HUDEP-2 (cell line): Measurements from ENCODE around the gene ZFYVE28.

Experiments
- DNase-seq, 76 experiments: peaks; one replicate each; lab custom pipeline; 2025; ENCODE audit not compliant: unreplicated experiment in 76 of 76; lab: John Stamatoyannopoulos, UW

ZFYVE28 gene

DNA sequence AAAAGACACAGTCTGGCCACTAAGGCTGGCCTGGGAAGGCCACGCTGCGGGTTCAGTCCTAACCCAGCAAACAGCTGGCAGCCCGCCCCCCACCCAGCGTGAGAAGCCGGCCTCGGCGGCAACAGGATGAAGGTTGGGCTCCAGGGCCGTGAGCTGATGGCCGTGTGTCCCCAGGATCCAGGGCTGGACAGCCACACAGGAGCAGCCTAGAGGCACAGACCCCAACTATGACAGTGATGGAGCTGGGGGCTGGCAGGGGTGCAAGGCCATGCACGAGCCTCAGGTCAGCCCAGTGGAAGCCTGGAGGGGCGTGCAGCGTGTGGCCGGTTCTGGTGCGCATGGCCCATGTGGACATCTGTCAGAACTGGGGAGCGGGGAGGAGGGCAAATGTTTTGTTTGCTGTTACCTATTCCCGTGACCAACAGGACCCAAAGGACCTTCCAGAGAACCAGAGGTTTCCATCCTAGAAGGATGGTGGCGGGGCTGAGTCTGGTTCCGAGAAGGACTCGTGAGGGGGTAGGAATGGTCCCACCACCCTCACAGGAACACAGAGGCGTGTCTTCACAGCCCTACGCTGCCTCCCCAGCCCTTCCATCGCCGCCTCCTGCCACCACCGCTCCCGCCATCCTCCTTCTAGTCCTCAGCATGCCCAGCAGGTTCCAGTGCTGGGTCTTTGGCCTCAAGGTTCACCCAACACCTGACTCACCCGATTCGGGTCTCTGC lies 46.5 kb downstream of the ZFYVE28 start:
- DNase-seq = no peak

DNA sequence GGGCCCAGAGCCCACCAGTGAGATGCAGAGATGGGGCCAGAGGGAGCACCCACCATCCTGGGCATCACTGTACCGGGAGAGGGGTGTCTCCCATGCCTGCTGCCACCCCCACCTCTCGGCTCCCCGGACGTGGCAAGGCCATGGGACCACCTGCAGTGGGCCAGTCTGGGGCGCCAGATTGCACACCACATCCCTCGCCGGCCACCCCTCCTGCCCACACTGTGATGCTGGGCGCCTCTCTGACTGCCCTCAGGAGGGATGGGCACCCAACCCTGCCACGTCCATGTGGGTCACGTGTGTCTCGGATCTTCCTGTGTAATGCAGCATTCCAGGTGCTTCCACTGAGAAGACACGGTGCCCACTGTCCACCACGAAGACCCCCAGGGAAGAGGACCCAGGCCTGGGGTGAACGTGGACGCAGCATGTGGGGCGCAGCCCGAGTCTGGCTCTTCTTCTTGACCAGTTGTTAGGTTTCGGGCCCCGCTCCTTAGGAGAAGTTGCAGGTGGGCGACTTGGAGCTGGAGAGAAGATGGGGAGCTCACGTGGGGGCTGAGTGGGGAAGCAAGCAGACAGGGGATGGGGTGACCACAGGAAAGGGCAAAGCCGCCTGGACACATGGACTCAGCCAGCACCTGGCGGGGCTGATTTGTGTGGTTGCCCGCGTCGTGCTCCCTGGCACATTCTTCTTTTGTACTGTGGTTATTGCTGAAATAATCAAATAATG lies 47.7 kb downstream of the ZFYVE28 start:
- DNase-seq = no peak

DNA sequence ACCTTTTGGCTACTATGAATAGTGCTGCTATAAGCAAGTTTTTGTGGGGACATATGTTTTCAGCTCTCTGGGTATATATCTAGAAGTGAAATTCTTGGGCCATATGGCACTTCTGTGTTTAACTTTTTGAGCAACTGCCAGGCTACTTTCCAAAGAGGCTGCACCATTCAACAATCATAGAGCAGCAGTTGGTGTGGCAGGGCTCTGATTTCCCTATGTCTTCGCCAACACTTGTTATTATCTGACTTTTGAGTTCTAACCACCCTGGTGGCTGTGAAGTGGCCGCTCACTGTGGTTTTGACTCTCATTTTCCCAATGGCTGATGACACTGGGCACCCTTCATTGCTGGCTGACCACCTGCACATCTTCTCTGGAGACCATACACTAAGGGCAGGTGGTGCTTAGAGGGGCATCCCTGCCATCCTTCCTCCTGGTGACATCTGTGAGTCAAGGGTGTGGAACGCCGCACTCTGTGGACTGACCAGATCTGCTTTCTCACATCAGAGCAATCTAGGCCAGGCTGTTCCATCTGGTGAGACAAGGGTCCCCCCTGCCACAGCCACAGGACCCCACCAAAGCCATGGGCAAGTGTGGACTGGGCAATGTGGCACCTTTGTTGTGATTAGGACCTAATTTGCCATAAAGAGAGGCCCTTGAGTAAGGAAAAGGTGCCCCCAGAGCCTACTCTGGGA lies 49.6 kb downstream of the ZFYVE28 start:
- DNase-seq = no peak

DNA sequence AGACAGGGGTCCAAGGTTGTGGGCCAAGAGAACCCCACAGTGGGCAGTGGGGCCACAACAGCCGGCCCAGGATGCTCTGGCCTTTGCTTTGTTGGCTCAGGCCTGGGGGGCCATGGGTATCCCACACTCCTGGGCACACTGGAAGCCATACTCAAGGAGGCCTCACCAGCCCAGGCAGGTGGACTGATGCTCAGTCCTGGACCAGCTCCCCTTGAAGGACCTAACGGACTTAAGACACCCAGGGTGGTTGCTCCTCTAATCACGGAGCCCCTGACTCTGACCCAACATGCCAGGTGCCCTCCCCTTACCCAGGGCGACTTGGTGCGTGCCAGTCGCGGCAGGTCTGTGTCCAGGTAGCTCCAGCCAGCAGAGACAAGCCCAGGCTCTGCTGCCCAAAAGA lies 50.8 kb downstream of the ZFYVE28 start:
- no peak for DNase-seq

- DNase-seq = peak in 1 of 76 experiments; percentile 1
Measured at GRCh38 chr4:2366252-2367192, 51.9 kb downstream of the ZFYVE28 start.

GRCh38 chr4:2365913-2366210 lies 52.6 kb downstream of the ZFYVE28 start:
- DNase-seq = no peak

- DNase-seq = no peak
Measured at GRCh38 chr4:2365054-2365912, 53.2 kb downstream of the ZFYVE28 start.

DNA sequence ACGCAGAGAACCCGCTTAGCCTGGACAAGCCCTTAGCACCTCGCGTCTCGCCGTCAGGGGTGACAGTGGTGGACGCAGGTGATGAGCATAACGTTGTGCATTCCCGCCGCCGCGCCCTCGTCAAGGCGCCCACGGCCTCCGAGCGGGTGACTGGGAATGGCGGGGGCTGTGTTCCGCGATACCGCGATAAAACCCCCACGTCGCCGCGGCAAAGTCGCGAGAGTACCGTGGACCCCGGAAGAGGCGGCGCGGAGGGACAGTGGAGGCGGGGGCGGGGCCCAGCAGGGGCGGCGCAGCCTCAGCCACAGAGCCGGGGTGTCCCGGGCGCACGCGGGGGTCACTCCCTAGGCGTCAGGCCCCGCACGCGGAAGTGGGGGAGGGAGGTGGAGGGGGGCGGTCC lies 53.8 kb downstream of the ZFYVE28 start:
- peak in 21 of 76 experiments; percentile 8 to 44 (median 18) for DNase-seq

DNA sequence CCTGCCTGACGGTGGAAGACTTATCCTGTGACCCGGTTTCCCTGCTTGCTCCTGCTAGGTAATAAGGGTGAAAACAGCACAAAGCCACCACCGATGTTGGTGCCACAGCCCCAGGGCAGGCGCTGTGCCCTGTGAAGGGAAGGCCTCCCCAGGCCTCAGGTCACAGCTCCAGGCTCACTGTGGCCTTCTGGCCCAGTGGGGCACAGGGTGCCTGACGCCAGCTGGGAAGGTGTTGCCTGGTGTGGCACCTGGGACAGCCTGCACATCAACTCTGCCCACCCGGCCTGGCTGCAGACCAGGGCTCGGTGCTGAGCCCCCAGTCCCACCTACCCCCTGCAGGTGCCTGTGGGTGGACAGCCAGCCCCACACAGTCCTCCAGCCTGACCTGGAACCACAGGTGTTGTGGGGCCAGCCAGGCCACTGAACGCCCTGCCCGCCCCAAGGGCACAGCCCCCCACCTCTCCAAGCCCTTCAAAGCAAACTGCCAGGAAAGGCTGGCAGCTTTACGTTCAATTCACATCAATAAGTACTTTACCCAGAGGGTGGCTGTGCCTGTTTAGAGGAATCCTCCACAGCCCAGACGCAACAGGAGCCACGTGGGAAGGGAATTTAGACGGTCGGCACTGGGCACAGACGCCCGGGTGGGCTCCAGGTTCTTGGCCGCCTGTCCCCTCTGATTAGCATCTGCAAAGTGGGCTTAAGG lies 54.3 kb downstream of the ZFYVE28 start:
- no peak for DNase-seq

GRCh38 chr4:2363056-2363721 lies 55.3 kb downstream of the ZFYVE28 start:
- DNase-seq = no peak

DNA sequence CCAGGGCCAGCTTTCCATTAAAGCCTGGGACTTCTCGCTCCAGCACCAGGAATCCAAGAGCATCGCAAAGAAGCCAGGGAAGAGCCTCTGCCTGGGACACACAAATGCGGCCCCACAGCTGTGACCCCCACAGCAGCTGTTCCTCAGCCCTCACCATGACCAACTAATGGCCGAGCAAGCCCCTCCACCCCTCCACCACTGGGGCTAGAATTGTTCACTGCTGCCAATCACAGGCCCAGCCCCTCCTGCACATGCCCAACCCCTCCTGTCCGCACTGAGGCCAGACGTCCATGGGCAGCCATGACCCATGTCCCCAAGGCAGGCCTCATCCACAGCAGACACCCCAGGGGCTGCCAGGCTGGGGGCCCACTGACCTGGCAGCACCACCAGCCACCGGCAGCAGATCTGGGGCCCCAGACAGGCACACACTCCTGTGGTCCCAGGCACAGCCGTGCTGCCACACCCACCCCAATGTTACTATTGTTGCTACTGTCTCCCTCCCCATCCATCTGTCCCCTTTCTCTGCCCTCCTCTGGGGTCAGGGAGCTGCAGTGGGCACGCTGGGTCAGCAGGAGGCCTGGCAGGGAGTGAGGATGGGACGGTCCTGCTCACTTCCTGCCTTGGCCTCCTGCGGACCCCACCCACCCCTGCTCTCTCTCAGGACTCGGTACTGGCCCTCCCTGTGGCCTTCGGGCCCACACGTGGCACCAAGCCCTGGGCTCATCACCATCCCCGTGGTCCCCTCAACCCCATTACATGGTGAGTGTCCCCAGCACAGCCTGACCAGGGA lies 56.0 kb downstream of the ZFYVE28 start:
- DNase-seq = no peak

DNA sequence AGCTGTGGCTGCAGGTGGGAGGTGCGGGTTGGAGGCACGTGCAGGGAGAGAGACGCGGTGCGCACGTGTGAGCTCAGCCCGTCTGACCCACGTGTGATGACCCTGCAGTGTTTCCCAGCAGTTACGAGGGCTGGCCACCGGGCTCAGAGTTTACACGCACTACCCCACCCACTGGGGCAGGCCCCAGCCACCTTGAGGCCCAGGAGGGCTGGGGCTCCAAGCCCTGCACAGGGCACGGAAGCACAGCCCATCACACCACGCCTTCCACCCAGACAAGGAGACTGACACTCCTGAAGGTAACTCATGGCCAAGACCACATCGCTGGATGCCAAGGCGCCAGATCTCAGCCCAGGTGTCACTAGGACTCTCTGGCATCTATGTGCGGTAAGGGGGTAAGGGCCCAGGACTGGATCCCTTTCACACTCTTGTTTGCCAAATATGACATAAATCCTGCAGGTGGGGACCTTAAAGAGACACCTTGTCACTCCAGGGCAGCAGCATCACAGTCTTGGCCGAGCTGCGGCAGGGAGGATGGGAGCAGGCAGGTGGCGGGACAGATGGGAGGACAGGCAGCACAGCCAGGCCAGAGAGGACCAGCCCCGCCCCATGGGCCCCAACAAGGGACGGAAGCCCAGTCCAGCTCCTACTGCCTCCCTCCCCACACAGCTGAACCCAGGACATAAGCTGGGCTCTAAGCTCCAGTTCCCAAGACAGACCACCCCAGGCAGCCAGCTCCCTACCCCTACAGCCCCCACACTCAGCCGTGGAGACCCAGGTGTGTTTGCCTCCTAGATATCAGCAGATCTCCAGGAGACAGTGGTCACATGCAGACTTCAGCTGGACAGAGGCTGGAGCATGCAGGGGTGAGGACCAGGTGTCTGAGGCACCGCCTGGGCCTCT lies 56.8 kb downstream of the ZFYVE28 start:
- no peak for DNase-seq

GRCh38 chr4:2360396-2360730 lies 58.1 kb downstream of the ZFYVE28 start:
- DNase-seq = no peak

GRCh38 chr4:2359591-2360395 lies 58.7 kb downstream of the ZFYVE28 start:
- DNase-seq = no peak

DNA sequence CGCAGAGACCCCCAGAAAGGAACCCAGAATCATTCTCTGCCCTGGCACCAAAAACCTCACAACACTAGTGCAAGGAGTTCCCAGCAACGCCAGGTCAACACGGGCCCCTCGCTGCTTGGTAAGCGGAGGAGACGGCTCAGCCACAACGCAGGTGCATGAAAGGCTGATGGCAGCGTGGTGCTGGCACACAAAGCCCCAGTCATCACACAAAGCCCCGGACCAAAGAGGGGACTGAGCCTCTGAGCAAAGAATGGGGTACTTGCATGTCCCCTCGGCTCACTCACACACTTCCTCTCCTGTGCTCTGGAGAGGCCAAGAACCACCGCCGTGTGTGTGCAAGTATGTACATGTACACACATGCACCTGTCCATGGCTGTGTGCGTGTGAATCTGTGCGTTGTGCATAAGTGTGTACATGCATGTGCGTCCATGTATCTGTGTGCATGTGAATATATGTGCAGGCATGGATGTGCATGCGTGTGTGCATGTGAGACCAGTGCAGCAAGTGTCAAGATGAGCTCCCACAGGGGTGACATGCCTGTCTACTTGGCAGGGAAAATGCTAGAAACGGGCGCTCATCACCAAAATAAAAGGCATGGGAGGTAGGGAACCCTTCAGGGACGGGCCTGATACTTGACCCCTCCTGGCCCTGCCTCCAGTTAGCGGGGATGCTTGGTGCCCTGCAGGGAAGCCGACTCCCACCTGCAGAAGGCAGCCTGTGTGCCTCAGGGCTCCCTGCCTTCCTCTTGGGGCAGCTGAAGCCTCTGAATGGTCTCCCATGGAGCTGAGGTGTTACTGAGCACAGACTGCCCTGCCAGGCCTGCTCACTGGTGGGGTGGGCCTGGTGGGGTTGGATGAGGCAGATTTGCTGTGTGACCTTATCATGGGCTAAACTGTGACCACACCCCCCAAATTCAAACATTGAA lies 60.4 kb downstream of the ZFYVE28 start:
- no peak for DNase-seq
